Measurements from ENCODE around the gene IL5. TPM values are rescaled to one million over a fixed set of nuclear protein-coding genes. Genes with fewer than 3 reads are reported as not detected.
"Not testable (repeated sequence)": the region's sequence is repeated elsewhere in the genome, so short reads cannot be mapped to it uniquely, and the experiment has no call there.

IL5 gene
- polyA plus RNA-seq, 1 experiment: not detected

DNA sequence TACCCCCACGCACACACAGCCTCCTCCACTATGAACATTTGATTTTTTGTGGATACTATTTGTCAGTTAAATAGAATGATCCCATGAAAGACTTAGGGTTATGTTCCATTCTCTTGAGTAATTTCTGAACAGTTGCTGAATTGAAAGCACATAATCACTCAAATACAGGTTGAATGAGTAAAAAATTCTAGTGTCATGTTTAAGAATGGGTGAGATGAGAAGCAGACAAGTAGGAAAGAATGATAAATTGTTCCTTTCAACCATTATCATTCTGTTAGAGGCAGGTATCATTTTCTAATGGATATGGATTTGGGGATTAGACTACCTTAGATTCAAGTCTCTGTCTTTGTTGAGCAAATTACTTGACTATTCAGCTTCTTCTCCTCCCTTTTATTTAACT, 32.8 kb upstream of the IL5 start:
- POLR2A ChIA-PET: no interaction called here
- CTCF ChIA-PET: interaction anchor here (0.6 kb wide), 1 partner anchor 97 kb away, joined by 3 read pairs; the partner anchor contains the start of gene IL4
- DNase-seq (ENCODE audit: low read depth): no peak
- TF ChIP-seq, protein P1, sequence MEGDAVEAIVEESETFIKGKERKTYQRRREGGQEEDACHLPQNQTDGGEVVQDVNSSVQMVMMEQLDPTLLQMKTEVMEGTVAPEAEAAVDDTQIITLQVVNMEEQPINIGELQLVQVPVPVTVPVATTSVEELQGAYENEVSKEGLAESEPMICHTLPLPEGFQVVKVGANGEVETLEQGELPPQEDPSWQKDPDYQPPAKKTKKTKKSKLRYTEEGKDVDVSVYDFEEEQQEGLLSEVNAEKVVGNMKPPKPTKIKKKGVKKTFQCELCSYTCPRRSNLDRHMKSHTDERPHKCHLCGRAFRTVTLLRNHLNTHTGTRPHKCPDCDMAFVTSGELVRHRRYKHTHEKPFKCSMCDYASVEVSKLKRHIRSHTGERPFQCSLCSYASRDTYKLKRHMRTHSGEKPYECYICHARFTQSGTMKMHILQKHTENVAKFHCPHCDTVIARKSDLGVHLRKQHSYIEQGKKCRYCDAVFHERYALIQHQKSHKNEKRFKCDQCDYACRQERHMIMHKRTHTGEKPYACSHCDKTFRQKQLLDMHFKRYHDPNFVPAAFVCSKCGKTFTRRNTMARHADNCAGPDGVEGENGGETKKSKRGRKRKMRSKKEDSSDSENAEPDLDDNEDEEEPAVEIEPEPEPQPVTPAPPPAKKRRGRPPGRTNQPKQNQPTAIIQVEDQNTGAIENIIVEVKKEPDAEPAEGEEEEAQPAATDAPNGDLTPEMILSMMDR (IDR thresholded peaks at IDR 0.05; ENCODE audit: insufficient read depth, low read depth, low read length): no peak
- Histone ChIP-seq H3K4me3 (ENCODE audit: low read depth, low read length) (no peak overlapping the region), H3K36me3 (ENCODE audit: control insufficient read depth, insufficient read depth, low read length) (0 out of 2 replicates have a peak, but pooled peaks cover 2% of the 10 kb centered on the region), H3K27me3 (ENCODE audit: control insufficient read depth, insufficient read depth, low read length) (no peaks in the 10 kb centered on the region)

DNA sequence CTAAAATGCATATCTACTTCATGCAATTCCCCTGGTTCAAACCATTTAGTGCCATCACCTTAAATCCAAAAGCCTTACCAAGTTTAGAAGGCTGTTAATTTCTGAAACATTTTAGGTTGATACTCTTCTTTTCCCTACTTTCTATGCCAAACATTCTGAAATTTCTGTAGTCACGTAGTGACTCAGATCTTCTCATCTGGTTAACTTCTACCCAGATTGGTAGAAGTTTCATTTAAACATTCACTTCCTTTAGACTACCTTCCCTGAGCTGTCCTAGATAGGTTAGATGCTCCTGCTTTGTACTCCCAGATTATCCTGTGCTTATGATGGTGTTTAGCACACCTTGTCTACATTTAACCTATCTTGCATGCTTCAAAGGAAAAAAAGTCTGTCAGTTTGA, 23.3 kb upstream of the IL5 start:
- Histone ChIP-seq H3K4me3 (ENCODE audit: low read depth, low read length) (no peak overlapping the region), H3K27me3 (ENCODE audit: control insufficient read depth, insufficient read depth, low read length) (no peaks in the 10 kb centered on the region), H3K36me3 (ENCODE audit: control insufficient read depth, insufficient read depth, low read length) (peaks cover 4% of the 10 kb centered on the region; the same call in 1 of the 2 replicates)
- POLR2A ChIA-PET: no interaction called here
- CTCF ChIA-PET: no interaction called here
- TF ChIP-seq, protein P1 (IDR thresholded peaks at IDR 0.05; ENCODE audit: insufficient read depth, low read depth, low read length): no peak
- DNase-seq (ENCODE audit: low read depth): no peak

DNA sequence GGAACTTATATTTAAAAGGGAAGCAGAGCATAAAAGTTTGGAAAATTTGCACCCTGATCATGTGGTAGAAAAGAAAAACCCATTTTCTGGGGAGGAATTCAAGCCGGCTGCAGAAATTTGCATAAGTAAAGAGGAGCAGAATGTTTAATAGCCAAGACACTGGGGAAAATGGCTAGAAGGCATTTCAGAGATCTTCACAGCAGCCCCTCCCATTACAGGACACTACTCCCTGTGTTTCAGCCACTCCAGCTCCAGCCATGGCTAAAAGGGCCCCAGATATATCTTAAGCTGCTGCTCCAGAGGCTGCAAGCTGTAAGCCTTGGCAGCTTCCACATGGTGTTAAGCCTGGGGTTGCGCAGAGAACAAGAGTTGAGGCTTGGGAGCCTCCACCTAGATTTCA, 21.2 kb upstream of the IL5 start:
- POLR2A ChIA-PET; DNase-seq (ENCODE audit: low read depth); CTCF ChIA-PET; H3K27me3 ChIP-seq (ENCODE audit: control insufficient read depth, insufficient read depth, low read length); H3K4me3 ChIP-seq (ENCODE audit: low read depth, low read length); H3K36me3 ChIP-seq (ENCODE audit: control insufficient read depth, insufficient read depth, low read length): not testable (repeated sequence)

DNA sequence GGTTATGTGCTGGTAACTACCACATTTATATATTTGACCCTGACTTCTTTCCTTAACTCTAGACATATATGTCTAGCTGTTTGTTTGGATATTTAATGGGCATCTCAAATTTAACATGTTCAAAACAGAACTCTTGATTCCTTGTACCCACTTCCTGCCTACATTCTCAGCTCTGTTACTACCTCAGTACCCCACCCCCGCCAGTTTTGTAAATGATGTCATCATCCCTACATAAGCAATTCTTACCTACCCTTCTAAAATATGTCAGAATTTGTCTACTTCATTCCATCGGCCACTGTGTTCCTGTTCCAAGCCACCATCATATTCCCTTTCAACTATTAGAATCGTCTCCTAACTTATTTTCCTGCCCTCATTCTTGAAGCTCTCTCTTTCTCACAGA, 18.3 kb upstream of the IL5 start:
- ChIA-PET POLR2A (no interaction called here), CTCF (interaction anchor here (1.1 kb wide), 1 partner anchor 194 kb away, joined by 3 read pairs; no protein-coding TSS in a partner anchor)
- H3K4me3 ChIP-seq (ENCODE audit: low read depth, low read length): no peak overlapping the region
- H3K27me3 ChIP-seq (ENCODE audit: control insufficient read depth, insufficient read depth, low read length): no peaks in the 10 kb centered on the region
- peaks cover 7% of the 10 kb centered on the region for H3K36me3 ChIP-seq (ENCODE audit: control insufficient read depth, insufficient read depth, low read length)
- no peak for DNase-seq (ENCODE audit: low read depth)
- TF ChIP-seq, protein P1 (IDR thresholded peaks at IDR 0.05; ENCODE audit: insufficient read depth, low read depth, low read length): no peak

DNA sequence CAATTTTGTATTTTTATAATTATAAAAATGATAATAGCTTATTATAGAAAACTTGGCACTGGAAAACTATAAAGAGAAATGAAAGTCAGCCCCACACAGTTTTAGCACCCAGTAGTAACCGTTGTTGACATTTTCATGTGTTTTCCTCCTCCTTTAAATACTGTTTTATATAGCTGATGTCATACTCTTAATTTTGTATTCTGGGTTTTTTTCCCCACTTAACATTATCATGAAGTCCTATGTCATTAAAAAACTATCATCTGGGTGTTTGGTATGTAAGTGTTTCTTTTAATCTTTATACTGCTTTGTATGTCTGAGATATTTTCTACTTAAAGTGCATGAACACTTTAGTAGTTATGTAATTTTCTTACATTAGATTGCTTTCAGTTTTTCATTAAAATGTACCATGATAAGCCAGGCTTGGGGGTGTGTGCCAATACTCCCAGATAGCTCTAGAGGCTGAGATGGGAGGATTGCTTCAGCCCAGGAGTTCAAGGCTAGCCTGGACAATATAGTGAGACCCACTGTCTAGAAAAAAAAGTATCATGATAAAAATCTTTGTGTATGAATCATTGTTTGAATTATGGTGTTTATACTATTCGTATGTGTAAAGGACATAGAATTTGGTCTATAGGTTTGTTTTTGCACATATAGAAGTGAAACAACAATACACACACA, 16.2 kb upstream of the IL5 start:
- Histone ChIP-seq H3K4me3 (ENCODE audit: low read depth, low read length) (no peak overlapping the region), H3K36me3 (ENCODE audit: control insufficient read depth, insufficient read depth, low read length) (peaks cover 3% of the 10 kb centered on the region), H3K27me3 (ENCODE audit: control insufficient read depth, insufficient read depth, low read length) (no peaks in the 10 kb centered on the region)
- no peak for DNase-seq (ENCODE audit: low read depth)
- TF ChIP-seq, protein P1 (IDR thresholded peaks at IDR 0.05; ENCODE audit: insufficient read depth, low read depth, low read length): no peak
- POLR2A ChIA-PET: no interaction called here
- CTCF ChIA-PET: no interaction called here

Data from BJ (cell line).